ENCODE results near the gene THBS2.
"Not testable (repeated sequence)": the region's sequence is repeated elsewhere in the genome, so short reads cannot be mapped to it uniquely, and the experiment has no call there.

Gene THBS2

GRCh38 chr6:169205176-169206160, 48.2 kb downstream of the THBS2 start:
- no peak for DNase-seq (ENCODE audit: low read depth)
- TF ChIP-seq CTCF (IDR thresholded peaks at IDR 0.05; ENCODE audit: insufficient read depth, low read depth, low read length, missing control alignments): no peak
- no peak overlapping the region for H3K4me3 ChIP-seq (ENCODE audit: low read length)

- no peak overlapping the region for H3K4me3 ChIP-seq (ENCODE audit: low read length)
- no peak for DNase-seq (ENCODE audit: low read depth)
- no peak for TF ChIP-seq CTCF (IDR thresholded peaks at IDR 0.05; ENCODE audit: insufficient read depth, low read depth, low read length, missing control alignments)
Measured at GRCh38 chr6:169204167-169204566, 49.5 kb downstream of the THBS2 start.

DNA sequence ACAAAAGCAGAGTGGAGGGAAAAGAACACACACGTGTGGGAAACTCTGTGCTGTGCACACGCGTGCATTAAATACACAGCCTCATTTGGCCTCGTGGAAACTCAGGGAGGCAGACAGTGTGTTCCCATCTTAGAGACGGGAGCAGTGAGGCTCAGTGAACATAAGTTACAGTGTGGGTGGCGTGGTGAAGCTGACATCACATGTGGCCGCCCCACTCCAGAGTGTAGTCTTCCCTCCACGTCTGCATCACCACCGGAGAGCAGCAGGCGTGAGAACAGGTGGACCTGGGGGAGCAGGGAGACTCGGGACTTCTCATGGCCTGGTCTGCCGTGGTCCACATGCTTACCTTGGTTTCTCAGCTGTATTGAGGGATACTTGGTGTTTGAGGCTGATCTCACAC, 51.7 kb downstream of the THBS2 start:
- no peak for DNase-seq (ENCODE audit: low read depth)
- no peak for TF ChIP-seq CTCF (IDR thresholded peaks at IDR 0.05; ENCODE audit: insufficient read depth, low read depth, low read length, missing control alignments)
- H3K4me3 ChIP-seq (ENCODE audit: low read length): no peak overlapping the region

GRCh38 chr6:169200893-169201514, 52.6 kb downstream of the THBS2 start:
- TF ChIP-seq CTCF (IDR thresholded peaks at IDR 0.05; ENCODE audit: insufficient read depth, low read depth, low read length, missing control alignments): no peak
- DNase-seq (ENCODE audit: low read depth): no peak
- H3K4me3 ChIP-seq (ENCODE audit: low read length): no peak overlapping the region

- no peak overlapping the region for H3K4me3 ChIP-seq (ENCODE audit: low read length)
- DNase-seq (ENCODE audit: low read depth): no peak
- TF ChIP-seq CTCF (IDR thresholded peaks at IDR 0.05; ENCODE audit: insufficient read depth, low read depth, low read length, missing control alignments): no peak
Measured at GRCh38 chr6:169199625-169200335, 53.9 kb downstream of the THBS2 start.

- no peak overlapping the region for H3K4me3 ChIP-seq (ENCODE audit: low read length)
- no peak for DNase-seq (ENCODE audit: low read depth)
- TF ChIP-seq CTCF (IDR thresholded peaks at IDR 0.05; ENCODE audit: insufficient read depth, low read depth, low read length, missing control alignments): no peak
Measured at GRCh38 chr6:169198885-169199284, 54.8 kb downstream of the THBS2 start.

- not testable (repeated sequence) for DNase-seq (ENCODE audit: low read depth); H3K4me3 ChIP-seq (ENCODE audit: low read length)
Measured at GRCh38 chr6:169197929-169198328, 55.7 kb downstream of the THBS2 start.

DNA sequence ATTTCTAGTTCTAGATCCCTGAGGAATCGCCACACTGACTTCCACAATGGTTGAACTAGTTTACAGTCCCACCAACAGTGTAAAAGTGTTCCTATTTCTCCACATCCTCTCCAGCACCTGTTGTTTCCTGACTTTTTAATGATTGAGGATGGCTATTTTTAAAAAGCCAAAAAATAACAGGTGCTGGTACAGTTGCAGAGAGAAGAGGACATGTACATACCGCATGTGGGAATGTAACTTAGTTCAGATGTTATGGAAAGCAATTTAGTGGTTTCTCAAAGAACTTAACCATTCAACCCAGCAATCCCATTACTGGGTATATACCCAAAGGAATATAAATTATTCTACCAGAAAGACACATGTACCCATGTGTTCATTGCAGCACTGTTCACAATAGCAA, 57.4 kb downstream of the THBS2 start:
- H3K4me3 ChIP-seq (ENCODE audit: low read length); DNase-seq (ENCODE audit: low read depth): not testable (repeated sequence)
